Spleen (tissue), 11 donors: ENCODE data around the gene MRPL3. TPM values are rescaled to one million over a fixed set of nuclear protein-coding genes. Genes with fewer than 3 reads are reported as not detected.

Experiments
- DNase-seq: peaks from one replicate; pipeline ENCODE4 v3.0.0-alpha.2; 2020
- H3K27ac ChIP-seq, 8 donors: fragments of 200-600 bp; sonication (generic) in 7 of 8; 1 replicate in 4 of 8; 2 replicates in 4 of 8; pipeline versions ENCODE4 v1.5.0 to v1.8.0; 2016 to 2021; ENCODE audit warnings: inconsistent platforms in 4 of 8, mild to moderate bottlenecking in 4 of 8, moderate library complexity in 1 of 8
- H3K27me3 ChIP-seq, 7 donors: fragments of 200-600 bp; sonication (generic) in 6 of 7; replicated peaks in 1 of 7; 1 replicate in 4 of 7; 2 replicates in 3 of 7; pipeline versions ENCODE4 v1.5.0 to v1.8.0; 2016 to 2021; ENCODE audit warnings: inconsistent platforms in 3 of 7, mild to moderate bottlenecking in 1 of 7
- H3K36me3 ChIP-seq, 6 donors: fragments of 200-600 bp; sonication (generic) in 5 of 6; 1 replicate in 4 of 6; 2 replicates in 2 of 6; pipeline versions ENCODE4 v1.5.0 to v1.8.0; 2016 to 2021; ENCODE audit warnings: inconsistent platforms in 2 of 6
- H3K4me1 ChIP-seq, 6 donors: fragments of 200-600 bp; sonication (generic) in 5 of 6; 1 replicate in 3 of 6; 2 replicates in 3 of 6; pipeline versions ENCODE4 v1.5.0 to v1.8.0; 2016 to 2021; ENCODE audit warnings: inconsistent platforms in 3 of 6
- H3K4me3 ChIP-seq, 8 donors: fragments of 200-600 bp; sonication (generic) in 7 of 8; 1 replicate in 4 of 8; 2 replicates in 4 of 8; pipeline versions ENCODE4 v1.5.0 to v1.8.0; 2016 to 2021; ENCODE audit warnings: inconsistent platforms in 4 of 8, mild to moderate bottlenecking in 4 of 8, moderate library complexity in 2 of 8
- H3K9me3 ChIP-seq, 8 donors: fragments of 200-600 bp; sonication (generic) in 7 of 8; 1 replicate in 4 of 8; 2 replicates in 4 of 8; pipeline versions ENCODE4 v1.5.0 to v1.8.0; 2016 to 2021; ENCODE audit warnings: inconsistent platforms in 4 of 8
- POLR2A ChIP-seq, 3 donors: fragments of 450-650 bp; IDR thresholded peaks; one replicate each; pipeline ENCODE4 v1.5.1; 2017; ENCODE audit warnings: antibody characterized with exemption in 3 of 3, mild to moderate bottlenecking in 1 of 3
- POLR2AphosphoS5 ChIP-seq, 3 donors: sonication (generic); formaldehyde crosslinking; IDR thresholded peaks; one replicate each; pipeline ENCODE4 v1.5.1; 2017; ENCODE audit warnings: antibody characterized with exemption in 3 of 3
- WGBS, 5 donors: extraction: QIAGEN DNeasy Blood & Tissue Kit in 3 of 5; methylation state at CpG; one replicate each; pipeline versions ENCODE4 v1.1.5 to v1.1.7; 2013 to 2018; 5-methylcytosine and 5-hydroxymethylcytosine counted together
- intact Hi-C: fragments of 100-400 bp; cut with DNase I; formaldehyde crosslinking; loops from one replicate; pipeline ENCODE4 v1.15.0; 2023; ENCODE audit warnings: low total_unique reads
- polyA plus RNA-seq, 3 donors: library from polyadenylated mRNA; stranded (reverse); fragments of 200-250 nt; gene quantifications; one replicate each; pipeline ENCODE4 v1.2.1, GENCODE V29; 2013
- small RNA-seq, 4 donors: library from RNA; depleted of rRNA; stranded (forward); fragments of <200 nt; gene quantifications; one replicate each; pipeline ENCODE3, GENCODE V24; 2016
- total RNA-seq, 7 donors: library from RNA; depleted of rRNA in 3 of 7; stranded (reverse); fragments of >200 nt in 3 of 7; fragmentation: NEBNext Ultra II Directional in 4 of 7; extraction: Animal tissue kit (Norgen Biotek cat#: 25700) in 4 of 7; gene quantifications; one replicate each; pipeline versions ENCODE4 v1.1.0 to v1.2.1, GENCODE V29; 2016 to 2021
- TF ChIP-seq, protein P1 (sequence below), 11 experiments: fragments of 200-600 bp in 7 of 11; fragments of 450-650 bp in 4 of 11; sonication (generic) in 4 of 11; IDR thresholded peaks in 8 of 11; conservative IDR thresholded peaks in 3 of 11; 1 replicate in 7 of 11; 2 replicates in 4 of 11; pipeline versions ENCODE4 v1.4.0 to v1.8.0; 2016 to 2021; ENCODE audit warnings: antibody characterized with exemption in 11 of 11, inconsistent platforms in 4 of 11, mild to moderate bottlenecking in 1 of 11
- donor health status: healthy with polysubstance abuse.
- donor health status: DM: no; HTN: no; CAD: no; lungs with moderate emphysema.
- donor health status: DM: no; HTN: no; CAD: no.
- donor health status: Bipolar disorder and iron deficiency.
- donor health status: healthy.
- donor health status: DM: no; HTN: no; CAD: no.
- donor health status: DM: yes; HTN: yes; CAD: no.

The MRPL3 gene
- total and polyA plus RNA-seq, 10 donors, result 39.9 to 66.9 (median 52.6) TPM

DNA sequence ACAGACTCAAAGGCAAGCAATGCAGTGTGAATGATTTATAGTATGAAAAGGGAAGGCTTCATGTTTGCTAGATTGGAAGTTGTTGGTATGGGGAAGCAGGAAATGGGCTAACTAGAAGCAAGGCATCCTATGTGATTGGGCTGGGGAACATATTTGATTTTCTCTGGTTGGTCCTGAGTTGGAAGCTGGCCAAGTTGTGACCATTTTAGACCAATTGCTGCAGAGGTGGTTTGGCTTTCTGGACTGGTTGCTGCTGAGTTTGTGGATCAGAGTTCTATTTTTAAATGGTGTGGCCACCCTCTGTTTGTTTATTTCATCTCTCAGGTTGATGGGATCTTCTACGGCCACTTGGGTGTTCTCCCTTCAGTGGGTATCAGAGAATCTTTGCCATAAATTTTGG is 81.5 kb downstream of the MRPL3 start:
- H3K4me1 ChIP-seq, result no peaks in the 10 kb centered on the region
- no peaks in the 10 kb centered on the region for H3K36me3 ChIP-seq
- 85 to 100% (median 88%) methylated on average over 1 of the region's 1 CpG for WGBS, 5 donors
- no peak for DNase-seq
- no peak overlapping the region for H3K27ac ChIP-seq
- no peak overlapping the region for H3K4me3 ChIP-seq
- intact Hi-C loops, result no loop called here
- H3K9me3 ChIP-seq, result no peaks in the 10 kb centered on the region
- TF ChIP-seq, protein P1, sequence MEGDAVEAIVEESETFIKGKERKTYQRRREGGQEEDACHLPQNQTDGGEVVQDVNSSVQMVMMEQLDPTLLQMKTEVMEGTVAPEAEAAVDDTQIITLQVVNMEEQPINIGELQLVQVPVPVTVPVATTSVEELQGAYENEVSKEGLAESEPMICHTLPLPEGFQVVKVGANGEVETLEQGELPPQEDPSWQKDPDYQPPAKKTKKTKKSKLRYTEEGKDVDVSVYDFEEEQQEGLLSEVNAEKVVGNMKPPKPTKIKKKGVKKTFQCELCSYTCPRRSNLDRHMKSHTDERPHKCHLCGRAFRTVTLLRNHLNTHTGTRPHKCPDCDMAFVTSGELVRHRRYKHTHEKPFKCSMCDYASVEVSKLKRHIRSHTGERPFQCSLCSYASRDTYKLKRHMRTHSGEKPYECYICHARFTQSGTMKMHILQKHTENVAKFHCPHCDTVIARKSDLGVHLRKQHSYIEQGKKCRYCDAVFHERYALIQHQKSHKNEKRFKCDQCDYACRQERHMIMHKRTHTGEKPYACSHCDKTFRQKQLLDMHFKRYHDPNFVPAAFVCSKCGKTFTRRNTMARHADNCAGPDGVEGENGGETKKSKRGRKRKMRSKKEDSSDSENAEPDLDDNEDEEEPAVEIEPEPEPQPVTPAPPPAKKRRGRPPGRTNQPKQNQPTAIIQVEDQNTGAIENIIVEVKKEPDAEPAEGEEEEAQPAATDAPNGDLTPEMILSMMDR (IDR thresholded peaks at IDR 0.05 in 8 of 11, conservative IDR thresholded peaks at IDR 0.05 in 3 of 11), result no peak
- TF ChIP-seq POLR2A (IDR thresholded peaks at IDR 0.05) (no peak), POLR2AphosphoS5 (IDR thresholded peaks at IDR 0.05) (no peak)
- no peaks in the 10 kb centered on the region for H3K27me3 ChIP-seq

GRCh38 chr3:131417751-131418150 is 85.0 kb downstream of the MRPL3 start:
- no peak for DNase-seq
- H3K9me3 ChIP-seq, result peaks cover 0 to 5% (median 0%) of the 10 kb centered on the region in 8 donors
- TF ChIP-seq POLR2A (IDR thresholded peaks at IDR 0.05) (no peak), POLR2AphosphoS5 (IDR thresholded peaks at IDR 0.05) (no peak)
- TF ChIP-seq, protein P1 (IDR thresholded peaks at IDR 0.05 in 8 of 11, conservative IDR thresholded peaks at IDR 0.05 in 3 of 11), result no peak
- 83 to 88% (median 86%) methylated on average over 2 of the region's 2 CpGs for WGBS, 5 donors
- no peak overlapping the region for H3K27ac ChIP-seq
- no peak overlapping the region for H3K4me3 ChIP-seq
- intact Hi-C loops, result no loop called here
- no peaks in the 10 kb centered on the region for H3K27me3 ChIP-seq
- H3K4me1 ChIP-seq, result no peaks in the 10 kb centered on the region
- no peaks in the 10 kb centered on the region for H3K36me3 ChIP-seq

Small RNA genes lying within 50 kb of the gene (small RNA-seq; reads per million reads assigned to genes)
- gene AC107027.2 (0 reads per million in 4 donors), gene SNORA58 (17.1 to 35.6 (median 25.2) reads per million in 4 donors)

Other genes with a start within 250 kb of the MRPL3 start
- 10 to 100 TPM; 16.9 to 64.5 (median 38.1) TPM for gene NUDT16, start 121.2 kb downstream of the MRPL3 start, total RNA-seq
- 10 to 100 TPM; 13.2 to 20.2 (median 15.3) TPM for gene NUDT16, start 121.2 kb downstream of the MRPL3 start, polyA plus RNA-seq